COR-L47 (cell line): ENCODE data around the gene DOCK4.

Source experiments
- DNase-seq: peaks from one replicate; lab custom pipeline; 2025; lab: John Stamatoyannopoulos, UW

Gene DOCK4

DNA sequence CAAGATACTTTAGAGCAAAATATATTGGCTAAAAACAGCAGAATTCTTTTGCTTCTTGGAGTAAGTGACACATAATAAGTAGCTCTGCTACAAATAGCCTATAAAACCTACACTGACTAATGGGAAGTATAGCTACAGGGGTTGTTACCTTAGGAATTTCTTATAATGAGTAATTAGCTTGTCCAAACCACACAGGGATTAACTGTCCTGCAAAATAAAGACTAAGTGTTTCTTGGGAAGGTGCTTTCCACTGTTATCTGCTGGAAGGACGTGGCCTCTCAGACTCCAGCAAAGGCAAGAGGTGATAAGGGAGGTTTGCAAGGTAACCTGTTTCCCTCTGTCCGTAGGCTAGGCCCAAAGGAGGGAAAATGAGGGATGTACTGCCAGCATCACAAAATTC, 302.4 kb downstream of the DOCK4 start:
- no peak for DNase-seq

DNA sequence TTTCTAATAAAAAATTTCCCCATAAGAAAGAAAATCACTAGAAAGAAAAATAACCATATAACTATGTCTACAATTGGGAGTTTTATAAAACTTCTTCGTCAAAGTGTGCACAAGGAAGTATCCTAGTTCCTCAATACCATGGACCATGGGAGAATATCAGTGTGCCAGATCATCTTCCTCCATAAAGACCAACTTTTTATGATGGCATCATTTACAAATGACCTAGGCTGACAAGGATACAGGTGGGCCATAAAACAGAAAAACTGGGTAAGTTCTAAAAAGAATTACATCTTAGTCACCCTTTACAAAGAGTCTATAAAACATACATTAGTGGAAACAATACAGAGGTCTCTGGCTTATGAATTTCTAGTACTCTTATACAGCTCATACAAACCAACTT, 303.2 kb downstream of the DOCK4 start:
- DNase-seq = no peak

DNA sequence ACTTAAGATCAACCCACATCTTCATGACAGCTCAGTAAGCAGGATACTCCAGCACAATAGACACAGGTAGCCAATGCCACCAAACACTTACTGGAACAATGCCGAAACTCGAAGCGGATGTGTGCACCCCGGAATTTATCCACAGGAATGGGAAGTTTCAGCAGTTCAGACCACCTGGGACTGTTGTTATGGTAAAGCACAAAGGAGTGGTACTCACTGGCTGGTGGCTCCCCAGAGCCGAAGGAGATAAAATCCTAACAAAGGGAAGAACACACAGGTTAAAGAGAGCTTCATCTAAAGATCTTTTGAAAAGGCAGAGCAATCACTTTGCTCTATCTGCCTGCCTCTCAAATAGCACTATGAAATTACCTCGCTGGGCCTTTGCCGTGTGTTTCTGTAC, 305.9 kb downstream of the DOCK4 start:
- DNase-seq = no peak

DNA sequence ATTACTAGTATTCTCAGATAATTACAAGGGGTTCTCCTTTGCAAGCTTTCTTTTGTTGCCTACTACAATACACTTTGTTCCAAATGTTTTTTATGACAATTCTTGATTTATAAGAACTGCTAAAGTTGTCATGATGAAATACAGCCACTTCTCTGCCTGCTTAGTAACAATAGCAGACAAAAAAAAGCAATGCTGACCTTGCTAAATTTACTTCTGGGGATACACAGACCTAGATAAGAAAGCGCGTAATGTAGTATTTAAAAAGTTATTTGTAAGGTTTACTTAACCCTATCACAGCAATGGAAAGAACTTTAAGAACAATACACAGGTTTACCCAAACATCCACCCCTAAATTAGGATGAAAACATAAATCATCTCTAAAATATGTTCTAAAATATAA, 311.1 kb downstream of the DOCK4 start:
- DNase-seq = no peak

DNA sequence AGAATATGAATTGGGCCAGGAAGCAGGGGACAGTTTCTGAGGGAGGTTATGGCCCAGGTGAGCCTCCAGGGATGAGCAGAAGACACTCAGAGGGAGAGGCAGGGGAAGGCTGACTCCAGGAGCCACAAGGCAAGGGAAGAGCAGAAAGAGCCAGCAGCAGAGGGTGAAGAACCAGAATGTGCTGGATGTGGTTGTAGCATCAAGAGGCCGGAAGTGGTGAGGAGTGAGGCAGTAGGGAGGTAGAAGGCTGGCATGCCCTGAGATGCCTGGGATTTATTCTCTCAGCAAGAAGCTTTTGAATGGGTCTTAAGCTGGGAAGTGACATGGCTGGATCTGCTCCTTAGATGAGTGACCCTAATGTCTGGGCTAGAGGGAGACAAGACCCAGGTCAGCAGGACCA, 311.7 kb downstream of the DOCK4 start:
- DNase-seq = no peak

DNA sequence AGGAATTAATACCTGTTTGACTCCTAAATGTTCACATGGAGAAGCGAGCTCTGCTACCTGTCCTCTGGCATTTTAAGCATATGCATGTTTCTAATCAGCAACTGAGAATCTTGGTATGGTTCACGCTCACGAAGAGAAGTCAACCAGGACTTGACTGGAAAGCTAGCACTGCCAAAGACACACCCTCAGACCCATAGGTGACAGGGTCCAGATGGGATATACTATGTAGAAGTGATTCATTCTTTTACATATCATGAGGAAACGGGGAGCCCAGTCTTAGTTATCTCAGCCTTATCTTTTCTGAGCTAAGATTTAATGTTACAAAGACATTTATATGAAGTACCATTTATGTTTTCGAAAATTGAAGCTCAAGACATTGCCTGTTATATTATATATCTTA, 313.0 kb downstream of the DOCK4 start:
- no peak for DNase-seq

DNA sequence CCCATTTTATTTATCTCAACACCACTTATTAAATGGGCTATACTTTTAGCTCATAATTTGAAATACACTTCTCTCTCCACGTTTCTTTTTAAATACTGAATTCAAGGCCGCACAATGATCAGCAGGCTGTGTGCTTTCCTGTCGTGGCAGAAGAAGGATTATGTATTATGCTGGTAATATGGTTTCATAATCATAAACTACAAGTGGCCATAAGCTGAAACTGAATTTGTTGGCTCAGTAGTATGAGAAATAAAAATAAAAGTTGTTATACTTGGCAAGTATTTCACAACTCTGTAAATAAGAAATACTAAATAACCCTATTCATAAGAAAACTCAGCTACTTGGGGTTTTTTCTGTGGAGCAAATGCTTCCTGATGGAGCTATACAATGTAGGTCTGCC, 313.6 kb downstream of the DOCK4 start:
- no peak for DNase-seq

DNA sequence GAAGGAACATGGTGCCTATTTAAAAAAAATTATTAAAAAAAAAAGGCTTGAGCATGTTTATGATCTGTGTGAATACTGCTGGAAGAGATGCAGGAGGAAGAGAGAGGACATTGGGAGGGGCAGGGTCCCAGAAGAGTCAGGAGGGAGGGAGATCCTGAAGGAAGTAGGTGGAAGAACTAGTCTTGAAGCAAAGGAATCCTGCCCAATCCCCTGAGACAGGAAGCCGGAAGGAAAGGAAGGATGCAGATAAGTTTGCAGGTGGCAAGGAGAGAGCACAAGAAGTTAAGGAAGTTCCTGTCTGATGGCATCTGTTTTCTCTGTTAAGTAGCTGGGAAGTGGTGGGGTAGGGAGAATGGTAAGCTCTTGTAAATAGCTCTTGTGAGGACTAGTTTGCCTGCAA, 318.5 kb downstream of the DOCK4 start:
- DNase-seq = no peak

DNA sequence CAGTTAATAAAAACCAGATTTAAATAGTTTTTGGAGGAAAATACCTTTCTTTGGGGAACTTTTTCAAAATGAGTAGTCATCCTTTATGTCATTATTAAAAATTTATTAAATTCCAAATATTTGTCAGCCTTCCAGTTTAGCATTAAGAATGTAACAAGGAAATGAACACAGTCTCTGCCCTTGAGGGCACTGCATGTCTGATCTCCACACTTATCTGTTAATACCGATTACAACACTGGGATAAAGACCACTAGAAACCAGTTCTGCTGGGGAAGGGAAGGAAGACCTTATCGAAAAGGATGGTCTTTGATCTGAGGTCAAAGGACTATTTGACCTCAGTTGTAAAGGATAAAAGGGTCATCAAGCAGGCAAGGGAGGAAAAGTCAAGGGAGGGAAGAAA, 320.0 kb downstream of the DOCK4 start:
- DNase-seq = no peak

DNA sequence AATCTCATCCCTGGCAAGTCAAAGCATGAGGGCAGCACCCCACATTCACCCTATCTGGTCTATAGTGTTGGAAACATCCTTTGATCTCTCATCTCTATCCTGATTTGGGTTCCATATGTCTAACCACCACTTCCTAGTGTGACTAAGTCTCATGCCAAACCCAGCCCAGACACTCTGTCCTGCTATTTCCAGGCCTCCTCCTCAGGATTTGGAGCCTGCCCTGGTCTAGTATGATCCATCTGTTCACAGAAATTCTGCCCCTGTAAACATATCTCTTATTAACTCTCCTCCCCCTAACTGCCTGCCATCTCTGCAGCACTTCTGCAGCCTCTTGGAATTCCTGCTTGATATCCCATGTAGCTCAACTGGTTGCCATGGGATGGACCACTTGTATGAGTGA, 323.0 kb downstream of the DOCK4 start:
- DNase-seq = no peak

DNA sequence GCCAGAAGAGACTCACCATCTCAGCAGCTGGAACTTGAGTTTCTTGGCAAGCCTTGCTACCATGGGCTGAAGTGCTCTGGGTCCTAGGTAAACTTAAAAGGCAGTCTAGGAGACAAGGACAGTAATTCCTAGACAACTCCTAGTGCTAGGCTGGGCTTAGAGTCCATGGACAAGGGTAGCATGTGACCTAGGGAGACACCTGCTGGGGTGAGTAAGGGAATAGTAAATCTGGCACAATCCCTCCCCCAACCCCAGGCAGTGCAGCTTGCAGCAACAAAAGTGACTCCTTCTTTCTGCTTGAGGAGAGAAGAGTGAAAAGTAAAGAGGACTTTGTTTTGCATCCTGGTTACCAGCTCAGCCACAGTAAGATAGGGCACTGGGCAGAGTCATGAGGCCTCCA, 327.4 kb downstream of the DOCK4 start:
- DNase-seq = no peak

DNA sequence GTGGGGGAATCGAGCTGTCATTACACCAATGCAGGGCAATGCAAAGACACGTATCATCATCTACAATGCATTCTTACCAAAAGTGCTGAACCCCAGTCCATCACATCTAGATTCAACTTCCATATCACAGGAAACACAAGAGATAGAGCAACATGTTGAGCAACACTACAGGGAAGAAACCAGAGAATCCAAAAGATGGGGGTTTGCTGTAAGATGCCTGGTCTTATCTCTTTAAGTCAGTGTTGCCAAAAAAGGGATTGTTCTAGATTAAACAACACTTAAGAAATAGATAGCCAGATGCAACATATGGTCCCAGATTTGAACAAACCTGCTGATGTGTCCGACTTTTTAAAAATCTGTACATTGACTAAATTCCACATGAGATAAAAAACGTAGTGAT, 328.3 kb downstream of the DOCK4 start:
- DNase-seq = no peak

DNA sequence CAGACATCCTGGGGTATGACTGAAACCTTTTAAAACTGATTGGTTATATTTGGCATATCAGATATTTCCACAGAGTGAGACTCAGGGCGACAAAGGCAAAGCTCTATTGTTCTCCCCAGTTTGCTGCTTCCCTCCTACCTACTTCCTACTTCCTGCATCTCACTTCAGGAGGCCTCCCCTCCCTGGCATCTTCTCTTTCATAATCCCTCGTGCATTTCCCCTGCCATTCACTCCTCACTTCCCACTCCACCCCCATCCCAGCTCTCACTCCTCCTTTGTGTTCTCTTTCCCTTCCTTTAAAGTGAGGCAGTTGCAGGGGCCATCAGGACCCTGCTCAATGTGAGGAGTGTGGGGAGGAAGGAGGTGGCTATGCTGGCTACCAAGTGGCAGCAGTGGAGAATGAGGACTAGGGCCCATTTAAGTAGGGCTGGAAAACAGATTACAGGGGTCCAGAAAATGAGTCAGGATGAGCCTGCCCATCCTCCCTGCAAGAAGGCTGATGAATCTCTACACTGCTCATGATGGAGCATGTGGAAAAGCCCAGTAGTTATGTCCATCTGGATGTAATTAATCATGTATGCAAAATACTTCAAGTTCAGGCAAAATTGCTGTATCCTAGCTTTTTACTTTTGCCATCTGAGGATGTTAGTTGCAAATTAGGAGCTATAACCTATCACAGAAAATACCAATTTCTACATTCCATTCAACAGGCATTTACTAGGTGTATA, 332.1 kb downstream of the DOCK4 start:
- no peak for DNase-seq

DNA sequence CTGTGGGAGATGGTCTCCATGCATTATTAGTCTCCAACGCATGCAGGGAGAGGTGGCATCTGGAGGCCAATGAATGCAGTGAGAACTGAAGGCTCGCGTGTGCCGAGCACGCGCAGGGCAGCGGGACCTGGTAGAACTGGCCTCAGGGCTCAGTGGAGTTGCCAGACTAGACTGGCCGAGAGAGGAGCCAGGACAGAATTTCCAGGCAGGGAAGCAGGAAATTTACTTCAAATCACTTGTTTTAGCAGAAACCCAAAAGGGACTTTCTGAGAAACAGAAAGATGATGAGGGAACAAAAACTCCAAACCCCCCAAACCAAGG, 332.9 kb downstream of the DOCK4 start:
- DNase-seq = no peak

DNA sequence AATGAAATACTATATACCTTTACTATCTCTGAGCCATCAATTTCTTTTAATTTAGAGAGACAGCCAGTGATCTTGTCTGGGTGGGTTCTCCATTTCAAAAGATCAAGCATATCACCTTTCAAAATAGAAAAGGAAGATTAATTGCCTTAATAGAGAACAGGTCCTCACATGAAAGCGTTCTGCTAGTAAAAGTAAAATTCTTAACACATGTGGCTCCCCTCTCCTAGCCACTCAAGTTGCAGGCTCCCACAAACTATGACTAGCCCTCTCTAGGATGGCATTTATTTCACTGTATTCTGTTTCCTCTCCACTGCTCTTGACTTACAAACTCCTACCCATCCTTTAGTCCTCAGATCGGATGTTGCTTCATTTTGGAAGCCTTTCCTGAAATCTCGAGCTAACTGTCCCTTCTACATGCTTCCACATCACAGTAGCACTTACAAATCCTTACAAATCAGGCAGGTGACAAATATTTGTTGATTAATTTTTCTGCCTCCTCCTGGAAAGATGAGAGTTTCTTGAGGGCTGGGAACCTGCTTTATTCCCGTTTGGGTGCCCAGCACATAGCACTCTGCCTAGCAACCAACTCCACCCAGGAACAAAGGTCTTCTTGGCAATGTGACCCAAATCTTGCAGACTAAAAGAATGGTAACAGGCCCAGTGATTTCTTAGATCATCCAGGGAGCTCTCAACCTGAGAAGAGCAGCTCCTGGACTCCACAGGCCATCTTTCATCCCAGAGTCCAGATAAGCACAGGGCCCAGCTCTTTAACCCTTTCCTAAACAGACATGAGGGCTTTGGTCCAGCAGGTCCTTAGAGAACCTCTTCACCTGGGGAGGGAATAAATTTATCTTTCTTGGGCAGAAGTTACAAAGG, 333.5 kb downstream of the DOCK4 start:
- DNase-seq = no peak

DNA sequence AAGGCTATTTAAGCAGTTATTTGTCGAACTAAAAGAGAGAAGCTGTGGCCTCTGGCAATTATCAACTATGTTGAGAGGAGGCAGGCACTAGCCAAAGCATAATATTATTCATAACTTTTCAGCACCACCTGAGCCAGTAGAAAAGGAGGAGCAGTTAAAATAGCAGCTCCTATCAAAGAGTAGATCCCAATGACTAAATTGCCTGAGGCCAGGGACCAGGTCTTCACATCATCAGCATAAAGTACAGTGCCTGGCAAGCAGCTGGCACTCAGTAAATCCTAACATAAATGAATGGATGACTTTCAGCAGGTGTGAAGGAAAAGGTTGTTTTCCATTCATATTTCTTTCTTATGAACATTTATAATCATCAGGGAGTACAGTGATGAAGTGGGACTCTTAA, 334.9 kb downstream of the DOCK4 start:
- DNase-seq = no peak

DNA sequence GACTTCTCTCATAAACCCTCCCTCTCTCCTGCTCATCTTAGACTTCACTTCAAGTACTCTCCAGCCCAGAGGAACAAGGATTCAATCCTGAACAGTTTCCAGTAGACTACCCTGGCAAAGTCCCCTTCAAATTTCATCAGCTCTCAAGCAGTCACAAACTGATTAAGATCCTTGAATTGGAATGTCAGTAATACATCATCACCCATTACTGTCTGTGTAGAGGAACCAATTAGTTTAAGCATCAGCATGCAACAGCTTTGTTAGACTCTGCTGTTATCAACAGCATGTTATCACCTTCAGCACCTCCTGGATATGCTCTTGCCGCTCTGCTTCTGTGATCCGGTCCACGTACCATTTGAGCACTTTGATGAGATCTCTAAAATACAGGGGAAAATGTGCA, 336.9 kb downstream of the DOCK4 start:
- no peak for DNase-seq

DNA sequence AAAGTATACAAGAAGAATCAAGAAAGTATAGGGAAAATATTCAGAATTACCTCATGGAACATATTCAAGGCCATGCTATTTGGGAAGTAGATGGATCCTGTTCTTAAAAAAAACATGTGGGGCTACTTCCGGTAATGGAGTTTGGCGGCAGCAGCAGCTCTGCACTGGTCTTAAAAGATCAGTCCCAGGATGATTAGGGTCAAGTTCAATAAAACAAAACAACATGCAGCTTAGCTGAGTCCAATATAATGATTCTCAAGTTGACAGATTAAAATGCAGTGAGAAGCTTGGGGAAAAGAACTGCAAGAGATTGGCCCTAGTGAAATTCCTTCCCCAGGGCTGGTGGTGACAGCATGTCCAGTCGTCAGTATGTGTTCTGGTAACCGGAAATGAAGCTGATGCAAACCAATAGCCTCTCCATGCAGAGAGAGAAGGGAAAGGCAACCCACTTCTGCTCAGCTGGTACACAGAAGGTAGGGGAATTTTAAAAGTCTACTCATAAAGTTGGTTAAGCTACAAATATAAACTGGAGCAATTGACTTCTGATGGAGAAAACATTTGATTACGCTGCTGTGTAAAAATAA, 338.8 kb downstream of the DOCK4 start:
- DNase-seq = no peak

DNA sequence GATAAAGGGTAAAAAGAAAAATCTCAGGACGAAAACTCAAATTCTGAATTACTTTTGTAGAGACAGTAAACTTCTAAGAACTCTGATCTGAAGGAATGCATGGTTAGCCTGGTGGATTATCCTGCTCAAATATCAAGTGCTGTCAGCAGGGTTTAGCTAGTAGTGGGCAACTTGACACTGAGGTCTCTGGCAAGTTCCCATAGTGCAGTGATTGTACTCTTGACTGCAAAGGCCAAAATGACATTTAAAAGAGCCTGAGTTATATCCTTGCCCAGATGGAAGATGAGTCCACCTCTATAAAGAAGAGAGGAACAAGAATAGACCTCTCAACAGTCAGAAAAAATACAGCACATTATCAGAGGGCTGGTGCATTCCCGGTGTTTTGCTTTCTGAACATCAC, 339.4 kb downstream of the DOCK4 start:
- DNase-seq = no peak

DNA sequence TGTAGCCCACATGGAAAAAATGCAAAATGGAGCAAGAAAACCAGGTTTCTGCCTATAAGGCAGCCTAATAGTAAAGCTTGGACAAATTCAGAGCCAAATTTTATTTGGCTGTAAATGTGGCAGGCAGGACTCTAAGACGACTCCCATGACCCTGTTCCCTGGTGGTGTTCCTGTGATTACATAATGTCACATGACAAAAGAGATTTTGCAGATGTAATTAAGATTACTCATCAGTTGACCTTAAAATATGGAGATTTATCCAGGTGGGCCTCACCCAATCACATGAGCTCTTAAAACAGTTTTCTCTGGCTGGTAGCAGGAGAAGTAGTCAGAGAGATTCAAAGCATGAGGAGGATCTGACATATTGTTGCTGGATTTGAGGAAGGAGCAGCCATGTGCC, 340.8 kb downstream of the DOCK4 start:
- DNase-seq = no peak

DNA sequence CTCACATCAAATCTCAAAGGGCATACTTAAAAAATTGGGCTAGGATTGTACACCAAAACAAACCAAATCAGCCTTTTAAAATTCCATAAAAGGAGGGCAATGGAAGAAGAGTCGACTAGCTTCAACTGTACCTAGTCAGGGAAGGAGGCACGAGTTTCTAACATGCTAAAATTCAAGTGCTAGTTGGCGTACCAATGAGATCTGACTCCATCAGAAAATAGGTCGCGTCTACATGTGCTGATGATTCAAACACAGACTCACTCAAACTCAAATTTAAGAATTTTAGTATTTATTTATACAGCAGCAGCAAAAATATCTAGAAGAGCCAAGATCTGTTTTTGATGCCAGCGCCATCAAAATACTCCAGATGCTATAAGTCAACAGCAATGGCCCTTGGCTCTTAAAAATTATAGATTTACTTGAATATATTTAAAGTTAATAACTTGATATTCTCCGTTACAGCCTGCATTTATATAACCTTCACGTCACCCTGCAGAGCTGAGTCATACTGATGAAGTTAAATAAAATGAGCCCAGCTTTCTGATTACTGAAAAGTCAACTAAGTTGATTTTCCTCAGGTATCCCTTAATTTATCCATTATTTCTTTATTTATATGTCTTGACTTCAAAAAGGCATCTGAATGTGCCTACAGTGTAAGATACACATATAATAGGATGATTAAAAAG, 341.8 kb downstream of the DOCK4 start:
- no peak for DNase-seq

DNA sequence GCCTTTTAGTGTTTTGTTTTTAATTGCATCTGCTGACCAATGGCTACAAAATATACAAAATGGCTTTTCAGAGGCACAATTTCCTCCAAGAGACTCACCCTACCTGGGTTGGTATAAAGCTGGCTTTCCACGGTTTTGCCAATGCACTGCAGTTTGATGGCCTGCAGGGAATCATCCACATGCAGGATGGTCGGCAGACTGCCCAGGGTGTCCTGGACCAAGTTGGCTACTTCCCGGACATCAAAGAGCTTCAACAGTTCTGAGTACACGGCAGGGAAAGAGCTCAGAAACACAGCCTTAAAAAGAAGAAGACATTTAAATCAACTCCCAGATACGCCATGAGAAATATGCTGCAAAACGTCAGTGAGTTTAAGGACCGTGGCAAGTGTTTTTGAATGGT, 342.9 kb downstream of the DOCK4 start:
- no peak for DNase-seq

DNA sequence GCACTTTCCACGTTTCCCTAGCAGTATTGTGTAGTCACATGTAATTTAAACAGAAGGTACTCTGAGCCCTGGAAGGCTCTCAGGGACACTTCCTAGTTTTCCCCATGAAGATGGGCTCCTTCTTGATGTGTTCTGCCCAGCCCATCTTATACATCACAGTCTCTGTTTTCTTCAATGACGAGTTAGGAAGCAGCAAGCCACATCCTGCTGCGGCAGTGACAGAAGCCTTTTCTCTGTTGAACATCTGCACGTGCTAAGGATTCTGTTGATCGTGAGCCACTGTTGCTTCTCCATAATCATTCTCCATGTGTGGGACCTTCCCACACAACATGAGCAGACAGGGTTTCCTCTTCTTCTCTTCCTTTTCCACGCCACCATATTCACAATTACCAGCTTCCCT, 346.0 kb downstream of the DOCK4 start:
- DNase-seq = no peak
